ENCODE measurements around the gene PYCARD. TPM values are rescaled to one million over a fixed set of nuclear protein-coding genes. Genes with fewer than 3 reads are reported as not detected.
A peak's percentile ranks its signal among the peaks of the same experiment; 100 is the strongest.

PYCARD gene
- total RNA-seq, 1 donor from 2014 or later, result 17.1 TPM

- H3K36me3 Mint-ChIP-seq (ENCODE audit: low read depth), result peaks cover 88% of the 10 kb centered on the region
- intact Hi-C loops (cut with micrococcal nuclease), result no loop called here
Observed at GRCh38 chr16:31190818-31191444, 11.6 kb downstream of the PYCARD start.

GRCh38 chr16:31190061-31190460 is 12.5 kb downstream of the PYCARD start:
- Mint-ChIP-seq H3K36me3 (ENCODE audit: low read depth) (peaks cover 93% of the 10 kb centered on the region), H3K27me3 (no peaks in the 10 kb centered on the region), H3K4me3 (no peak overlapping the region), H3K27ac (peak overlapping the region; percentile 63), H3K4me1 (peaks cover 67% of the 10 kb centered on the region), H3K9me3 (no peaks in the 10 kb centered on the region)
- intact Hi-C loops (cut with micrococcal nuclease), result no loop called here
- no peak for DNase-seq

More at GRCh38 chr16:31190818-31191444, 11.6 kb downstream of the PYCARD start:
- H3K27ac Mint-ChIP-seq, result peak overlapping the region; percentile 51
- H3K9me3 Mint-ChIP-seq, result no peaks in the 10 kb centered on the region
- no peak for DNase-seq
- peaks cover 60% of the 10 kb centered on the region for H3K4me1 Mint-ChIP-seq
- no peaks in the 10 kb centered on the region for H3K27me3 Mint-ChIP-seq
- H3K4me3 Mint-ChIP-seq, result no peak overlapping the region

GRCh38 chr16:31189412-31189778 is 13.2 kb downstream of the PYCARD start:
- no peaks in the 10 kb centered on the region for H3K9me3 Mint-ChIP-seq
- no peak for DNase-seq
- no peak overlapping the region for H3K4me3 Mint-ChIP-seq
- peaks cover 95% of the 10 kb centered on the region for H3K36me3 Mint-ChIP-seq (ENCODE audit: low read depth)
- no peaks in the 10 kb centered on the region for H3K27me3 Mint-ChIP-seq
- peak overlapping the region; percentile 72 for H3K27ac Mint-ChIP-seq
- intact Hi-C loops (cut with micrococcal nuclease), result no loop called here
- peaks cover 69% of the 10 kb centered on the region for H3K4me1 Mint-ChIP-seq

GRCh38 chr16:31188450-31189411 is 13.8 kb downstream of the PYCARD start:
- peaks cover 95% of the 10 kb centered on the region for H3K36me3 Mint-ChIP-seq (ENCODE audit: low read depth)
- no peaks in the 10 kb centered on the region for H3K27me3 Mint-ChIP-seq
- no peak for DNase-seq
- H3K4me1 Mint-ChIP-seq, result peaks cover 68% of the 10 kb centered on the region
- intact Hi-C loops (cut with micrococcal nuclease), result no loop called here
- H3K27ac Mint-ChIP-seq, result peak overlapping the region; percentile 72
- H3K4me3 Mint-ChIP-seq, result no peak overlapping the region
- no peaks in the 10 kb centered on the region for H3K9me3 Mint-ChIP-seq

- intact Hi-C loops (cut with micrococcal nuclease), result no loop called here
- no peaks in the 10 kb centered on the region for H3K27me3 Mint-ChIP-seq
- H3K27ac Mint-ChIP-seq, result peak overlapping the region; percentile 32
Observed at GRCh38 chr16:31187808-31188189, 14.8 kb downstream of the PYCARD start.

GRCh38 chr16:31186930-31187807 is 15.4 kb downstream of the PYCARD start:
- H3K4me1 Mint-ChIP-seq, result peaks cover 79% of the 10 kb centered on the region
- peaks cover 97% of the 10 kb centered on the region for H3K36me3 Mint-ChIP-seq (ENCODE audit: low read depth)
- no peak for DNase-seq
- intact Hi-C loops (cut with micrococcal nuclease), result no loop called here
- H3K27ac Mint-ChIP-seq, result peak overlapping the region; percentile 42
- no peaks in the 10 kb centered on the region for H3K9me3 Mint-ChIP-seq
- H3K27me3 Mint-ChIP-seq, result no peaks in the 10 kb centered on the region
- peak overlapping the region; percentile 44 for H3K4me3 Mint-ChIP-seq

More at GRCh38 chr16:31187808-31188189, 14.8 kb downstream of the PYCARD start:
- peaks cover 74% of the 10 kb centered on the region for H3K4me1 Mint-ChIP-seq
- DNase-seq, result no peak
- H3K4me3 Mint-ChIP-seq, result no peak overlapping the region
- H3K9me3 Mint-ChIP-seq, result no peaks in the 10 kb centered on the region
- peaks cover 97% of the 10 kb centered on the region for H3K36me3 Mint-ChIP-seq (ENCODE audit: low read depth)

- Mint-ChIP-seq H3K4me3 (peak overlapping the region; percentile 23), H3K9me3 (no peaks in the 10 kb centered on the region), H3K27me3 (no peaks in the 10 kb centered on the region), H3K27ac (peak overlapping the region; percentile 11), H3K4me1 (peaks cover 80% of the 10 kb centered on the region), H3K36me3 (ENCODE audit: low read depth) (peaks cover 98% of the 10 kb centered on the region)
- DNase-seq, result no peak
- intact Hi-C loops (cut with micrococcal nuclease), result no loop called here
Observed at GRCh38 chr16:31186176-31186575, 16.4 kb downstream of the PYCARD start.

- Mint-ChIP-seq H3K36me3 (ENCODE audit: low read depth) (peaks cover 97% of the 10 kb centered on the region), H3K4me1 (peaks cover 75% of the 10 kb centered on the region), H3K27ac (no peak overlapping the region), H3K9me3 (no peaks in the 10 kb centered on the region), H3K27me3 (no peaks in the 10 kb centered on the region), H3K4me3 (peak overlapping the region; percentile 23)
- intact Hi-C loops (cut with micrococcal nuclease), result no loop called here
- no peak for DNase-seq
Observed at GRCh38 chr16:31185339-31185738, 17.2 kb downstream of the PYCARD start.

- intact Hi-C loops (cut with micrococcal nuclease), result no loop called here
- Mint-ChIP-seq H3K36me3 (ENCODE audit: low read depth) (peaks cover 95% of the 10 kb centered on the region), H3K4me3 (peak overlapping the region; percentile 23), H3K9me3 (no peaks in the 10 kb centered on the region), H3K27ac (peak overlapping the region; percentile 68), H3K4me1 (peaks cover 71% of the 10 kb centered on the region), H3K27me3 (peaks cover 1% of the 10 kb centered on the region)
- DNase-seq, result no peak
Observed at GRCh38 chr16:31184888-31185287, 17.7 kb downstream of the PYCARD start.

- Mint-ChIP-seq H3K4me1 (peaks cover 69% of the 10 kb centered on the region), H3K27ac (peak overlapping the region; percentile 77), H3K27me3 (peaks cover 2% of the 10 kb centered on the region), H3K4me3 (peak overlapping the region; percentile 100), H3K9me3 (no peaks in the 10 kb centered on the region), H3K36me3 (ENCODE audit: low read depth) (peaks cover 86% of the 10 kb centered on the region)
- intact Hi-C loops (cut with micrococcal nuclease), result loop anchor here (2.0 kb wide), 1 partner anchor 19 kb away; the partner anchor contains the start of gene PYCARD
- DNase-seq, result no peak
Observed at GRCh38 chr16:31183432-31184428, 18.8 kb downstream of the PYCARD start.

- DNase-seq, result no peak
- Mint-ChIP-seq H3K27me3 (peaks cover 2% of the 10 kb centered on the region), H3K4me3 (peak overlapping the region; percentile 100), H3K36me3 (ENCODE audit: low read depth) (peaks cover 73% of the 10 kb centered on the region), H3K27ac (peak overlapping the region; percentile 77), H3K9me3 (no peaks in the 10 kb centered on the region), H3K4me1 (peaks cover 70% of the 10 kb centered on the region)
- intact Hi-C loops (cut with micrococcal nuclease), result loop anchor here (2.0 kb wide), 1 partner anchor 20 kb away; the partner anchor contains the start of gene PYCARD
Observed at GRCh38 chr16:31182391-31182790, 20.2 kb downstream of the PYCARD start.

- Mint-ChIP-seq H3K4me1 (peaks cover 66% of the 10 kb centered on the region), H3K27ac (peak overlapping the region; percentile 98), H3K27me3 (peaks cover 2% of the 10 kb centered on the region), H3K9me3 (no peaks in the 10 kb centered on the region), H3K4me3 (peak overlapping the region; percentile 100), H3K36me3 (ENCODE audit: low read depth) (peaks cover 63% of the 10 kb centered on the region)
- intact Hi-C loops (cut with micrococcal nuclease), result loop anchor here (1.0 to 2.0 kb wide), 3 partner anchors 84 to 149 kb away; partner anchors contain the start of gene VKORC1
- peak; percentile 82 for DNase-seq
Observed at GRCh38 chr16:31181102-31181830, 21.3 kb downstream of the PYCARD start.
